Measurements from ENCODE around the gene KCNK4.

KCNK4 gene

DNA sequence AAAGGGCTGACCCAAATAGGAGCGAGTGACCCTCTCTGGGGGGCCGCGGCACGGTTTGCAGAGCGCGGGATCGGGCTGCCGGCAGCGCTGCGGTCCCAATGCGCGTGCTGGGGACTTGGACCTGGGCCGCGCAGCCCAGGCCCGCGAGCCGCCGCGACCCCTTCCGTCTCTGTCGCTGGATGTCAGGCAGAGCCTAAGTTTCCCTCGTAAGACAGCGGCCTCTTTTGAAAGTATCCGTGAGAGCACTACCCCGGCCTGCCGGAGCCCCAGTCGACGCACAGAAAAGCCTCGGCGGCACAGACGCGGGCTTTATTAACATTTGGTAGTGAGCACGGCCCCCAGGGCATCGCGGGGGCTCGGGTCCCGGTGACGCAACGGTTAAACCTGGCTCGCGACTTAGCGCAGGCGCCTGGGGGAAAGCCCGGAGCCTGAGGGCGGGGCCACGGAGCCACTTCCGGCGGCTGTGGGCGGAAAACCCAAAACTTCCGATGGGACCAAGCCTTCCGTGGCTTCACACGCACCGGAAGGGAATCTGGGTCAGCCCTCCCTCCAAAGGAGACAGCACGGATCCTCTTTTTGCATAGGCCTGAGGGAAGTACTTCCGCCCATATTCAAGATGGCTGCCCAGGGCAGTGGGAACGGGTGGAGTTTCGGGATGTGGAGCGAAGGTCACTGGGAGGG, 21.4 kb upstream of the KCNK4 start:
- peak; percentile 99 for DNase-seq

DNA sequence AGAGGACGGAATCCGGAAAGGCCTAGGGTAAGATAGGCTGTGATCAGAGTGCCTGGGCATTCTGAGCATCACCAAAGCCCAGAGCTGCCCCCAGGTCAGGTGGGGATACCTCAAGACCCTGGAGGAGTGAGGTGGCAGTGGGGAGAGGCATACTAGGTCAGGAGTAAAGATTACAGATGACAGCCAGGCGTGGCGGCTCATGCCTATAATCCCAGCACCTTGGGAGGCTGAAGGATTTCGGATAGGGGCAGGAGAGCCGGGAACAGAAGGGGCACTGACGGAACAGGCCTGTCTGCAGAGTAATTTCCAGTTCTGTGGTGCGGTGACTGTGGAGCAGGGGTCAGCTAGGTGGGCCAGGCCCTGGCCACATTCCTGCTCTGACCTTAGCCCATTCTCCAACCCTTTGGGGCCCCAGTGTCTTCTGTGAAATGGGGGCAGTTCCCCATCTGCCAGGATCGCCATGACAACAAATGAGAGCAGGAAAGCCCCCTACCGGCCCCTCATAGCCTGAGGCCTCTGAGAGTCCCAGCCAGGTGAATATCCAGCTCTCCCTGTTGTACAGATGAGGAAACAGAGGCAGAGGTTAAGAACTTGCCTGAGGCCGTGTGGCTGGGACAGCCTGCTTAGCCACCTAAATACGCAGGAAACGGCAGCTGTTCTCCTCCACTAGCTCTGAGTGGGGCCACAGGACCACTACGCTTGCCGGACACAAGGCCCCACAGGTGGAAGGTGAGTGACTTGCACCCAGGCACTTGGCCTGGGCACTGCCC, 15.9 kb upstream of the KCNK4 start:
- no peak for DNase-seq

DNA sequence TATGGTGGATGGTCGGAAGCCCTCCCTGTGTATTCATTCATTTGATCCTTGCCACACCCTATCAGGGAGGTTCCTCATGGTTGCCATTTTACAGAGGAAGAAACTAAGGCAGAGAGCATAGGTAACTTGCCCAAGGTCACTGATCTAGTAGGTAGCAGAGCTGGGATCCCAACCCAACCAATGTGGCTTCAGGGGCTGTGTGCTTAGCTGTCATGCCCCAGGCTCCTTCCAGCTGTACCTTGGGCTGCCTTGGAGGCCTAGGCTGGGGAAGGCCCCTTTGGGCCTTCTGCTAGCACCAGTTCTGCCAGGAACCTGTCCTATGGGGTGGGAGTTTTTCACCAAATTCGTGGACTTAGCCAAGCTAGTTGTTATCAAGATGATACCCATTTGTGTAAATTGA, 15.3 kb upstream of the KCNK4 start:
- DNase-seq = no peak

GRCh38 chr11:64276653-64277431, 14.3 kb upstream of the KCNK4 start:
- no peak for DNase-seq

GRCh38 chr11:64278576-64279190, 12.4 kb upstream of the KCNK4 start:
- DNase-seq = no peak

DNA sequence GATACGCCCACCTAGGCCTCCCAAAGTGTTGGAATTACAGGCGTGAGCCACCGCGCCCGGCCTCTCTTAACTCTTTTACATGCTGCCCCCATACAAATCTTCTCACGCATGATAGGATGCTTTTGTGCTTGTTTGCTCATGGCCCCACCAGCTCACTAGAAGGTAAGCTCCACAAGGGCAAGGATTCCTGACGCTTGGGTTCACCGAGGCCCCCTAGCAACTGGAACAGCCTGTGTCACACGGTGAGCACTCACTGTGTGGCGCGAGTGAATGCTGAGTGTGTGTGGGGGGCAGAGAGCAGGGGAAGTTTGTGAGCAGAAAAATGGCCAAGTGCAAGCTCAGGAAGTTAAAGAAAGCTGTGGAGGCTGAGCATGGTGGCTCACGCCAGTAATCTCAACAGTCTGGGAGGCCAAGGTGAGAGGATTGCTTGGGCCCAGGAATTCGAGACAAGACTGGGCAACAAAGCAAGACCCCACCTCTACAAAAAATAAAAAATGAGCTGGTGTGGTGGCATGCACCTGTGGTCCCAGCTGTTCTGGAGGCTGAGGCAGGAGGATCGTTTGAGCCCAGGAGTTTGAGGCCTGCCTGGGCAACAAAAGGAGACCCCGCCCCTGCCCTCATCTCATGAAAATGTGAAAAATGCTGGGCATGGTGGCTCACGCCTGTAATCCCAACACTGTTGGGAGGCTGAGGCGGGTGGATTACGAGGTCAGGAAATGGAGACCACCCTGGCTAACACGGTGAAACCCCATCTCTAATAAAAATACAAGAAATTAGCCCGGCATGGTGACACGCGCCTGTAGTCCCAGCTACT, 8.9 kb upstream of the KCNK4 start:
- DNase-seq = no peak

- DNase-seq = no peak
These were observed 8.0 kb upstream of the KCNK4 start for GRCh38 chr11:64283092-64283491.

GRCh38 chr11:64284048-64284961, 6.8 kb upstream of the KCNK4 start, which contains the start of gene BAD:
BAD (minus strand) TSS chr11:64284665; CDS start chr11:64284368, 297 bp downstream.
- peak; percentile 96 for DNase-seq

DNA sequence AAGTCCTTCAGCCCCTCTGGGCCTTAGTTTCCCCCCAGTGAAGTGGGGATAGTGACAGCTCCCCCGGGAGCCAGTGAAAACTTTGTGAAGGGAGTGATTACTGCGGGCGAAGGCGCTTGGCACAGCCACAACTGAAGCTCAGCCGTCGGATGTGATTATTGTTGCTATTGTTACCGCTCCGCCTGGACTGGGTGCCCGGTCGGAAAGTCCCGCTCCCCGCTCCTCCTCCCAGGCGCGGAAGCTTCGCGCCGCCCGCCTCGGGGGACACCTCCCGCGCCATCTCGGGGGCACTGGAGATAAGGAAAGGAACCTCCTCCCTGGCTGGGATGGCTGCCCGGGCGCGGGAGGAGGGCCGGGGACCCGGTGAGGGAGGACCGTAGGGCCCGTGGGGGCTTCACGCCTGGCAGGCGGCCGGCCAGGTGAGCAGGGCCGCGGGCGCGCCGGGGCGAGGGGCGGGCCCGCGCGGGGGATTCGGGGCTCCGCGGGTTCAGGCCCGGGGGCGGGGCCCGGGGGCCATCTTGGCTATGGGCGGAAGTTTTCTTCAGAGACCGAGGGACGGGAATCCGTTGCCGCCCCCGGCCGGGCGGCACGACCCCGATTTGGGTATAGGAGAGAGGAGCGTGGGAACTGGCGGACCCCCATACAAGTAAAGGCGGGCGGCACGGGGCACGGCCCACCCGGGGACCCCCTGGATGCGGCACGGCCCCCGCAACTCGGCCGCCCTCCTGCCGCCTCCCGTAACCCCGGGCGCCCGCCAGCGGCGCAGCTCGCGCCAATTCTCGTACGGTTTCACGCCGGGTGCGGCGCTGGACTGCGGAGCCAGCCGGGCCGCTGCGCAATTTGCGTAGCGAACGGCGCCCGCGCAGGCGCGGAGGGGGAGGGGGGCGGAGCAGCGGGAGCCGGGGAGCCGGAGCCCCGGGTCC, 5.9 kb upstream of the KCNK4 start, which contains the start of gene GPR137:
GPR137 (plus strand) TSS at position 887 of the 923 bp plus-strand sequence. CDS start 677 bp downstream, outside the sequence.
- DNase-seq = peak; percentile 87

- no peak for DNase-seq
These were observed 5.0 kb upstream of the KCNK4 start for GRCh38 chr11:64285885-64286800.

DNA sequence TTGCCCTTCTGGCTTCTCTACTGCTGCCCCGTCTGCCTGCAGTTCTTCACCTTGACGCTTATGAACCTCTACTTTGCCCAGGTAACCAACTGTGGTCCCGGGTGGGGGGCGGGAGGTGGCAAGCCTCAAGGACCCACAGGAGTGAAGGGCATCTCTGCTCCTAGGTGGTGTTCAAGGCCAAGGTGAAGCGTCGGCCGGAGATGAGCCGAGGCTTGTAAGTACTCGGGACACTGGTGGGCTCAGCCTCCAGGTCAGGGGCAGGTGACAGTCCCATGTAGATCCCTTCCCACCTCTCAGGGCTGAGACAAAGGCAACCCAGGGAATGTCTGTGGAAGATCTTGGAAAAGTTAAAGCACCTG, 4.3 kb upstream of the KCNK4 start:
- no peak for DNase-seq

- DNase-seq = no peak
These were observed 3.3 kb upstream of the KCNK4 start for GRCh38 chr11:64287676-64288352.

DNA sequence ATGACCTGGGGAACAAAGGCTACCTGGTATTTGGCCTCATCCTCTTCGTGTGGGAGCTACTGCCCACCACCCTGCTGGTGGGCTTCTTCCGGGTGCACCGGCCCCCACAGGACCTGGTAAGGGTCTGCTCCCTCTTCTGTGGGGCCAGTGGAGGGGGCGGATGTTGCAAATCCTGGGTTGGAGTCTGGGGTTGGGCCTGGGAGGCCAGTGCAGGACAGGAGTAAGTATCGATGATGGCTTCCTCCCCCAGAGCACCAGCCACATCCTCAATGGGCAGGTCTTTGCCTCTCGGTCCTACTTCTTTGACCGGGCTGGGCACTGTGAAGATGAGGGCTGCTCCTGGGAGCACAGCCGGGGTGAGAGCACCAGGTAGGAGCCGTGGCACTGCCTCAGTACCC, 2.8 kb upstream of the KCNK4 start:
- DNase-seq = no peak

GRCh38 chr11:64289002-64289564, 2.0 kb upstream of the KCNK4 start:
- DNase-seq = no peak

- no peak for DNase-seq
These were observed 495 bp upstream of the KCNK4 start for GRCh38 chr11:64290352-64291261.

DNA sequence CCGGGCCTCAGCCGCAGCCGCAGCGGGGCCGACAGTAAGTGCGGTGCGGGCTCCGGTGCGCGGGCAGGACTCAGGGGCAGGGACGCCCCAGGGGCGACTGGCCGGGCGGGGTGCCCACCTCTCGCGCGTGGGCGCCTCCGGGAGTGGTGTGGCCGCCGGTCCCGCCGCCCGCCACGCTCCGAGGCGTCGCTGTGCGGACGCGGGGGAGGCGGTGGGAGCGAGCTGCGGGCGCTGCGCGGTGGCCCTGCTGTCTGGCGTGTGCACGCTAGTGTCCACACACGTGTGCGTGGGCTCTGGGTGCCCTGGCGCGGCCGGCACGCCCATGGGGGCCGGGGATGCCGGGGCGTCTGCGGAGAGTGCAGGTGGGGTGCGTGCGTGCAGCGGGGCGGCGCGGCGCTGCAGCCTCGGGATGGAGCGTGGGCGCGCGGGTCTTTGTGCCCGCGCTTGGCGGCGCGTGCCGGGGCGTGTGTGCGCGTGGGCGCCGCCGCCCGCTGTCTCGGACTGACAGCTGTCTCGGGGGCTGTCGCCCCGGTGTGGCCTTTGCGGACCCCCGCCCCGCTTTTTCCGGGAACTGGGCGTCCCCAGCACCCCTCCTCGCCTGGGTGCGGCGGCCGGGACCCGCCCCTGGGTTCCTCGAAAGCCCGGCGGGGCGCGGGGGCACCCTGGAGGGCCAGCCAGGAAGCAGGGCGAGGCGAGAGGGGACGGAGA, 804 bp downstream of the KCNK4 start:
- no peak for DNase-seq
